PC-9 (cell line): ENCODE measurements around the gene SPATA46.

Source experiments
- EZH2 ChIP-seq: fragments of 200-600 bp; sonication (generic); IDR thresholded peaks from 2 replicates; pipeline ENCODE4 v1.8.0; 2017; ENCODE audit warnings: antibody characterized with exemption, low read depth
- TF ChIP-seq, protein P1 (sequence below): fragments of 200-600 bp; sonication (generic); conservative IDR thresholded peaks from 2 replicates; pipeline ENCODE4 v1.6.1; 2017; ENCODE audit warnings: mixed run types, antibody characterized with exemption, mild to moderate bottlenecking, moderate library complexity

DNA sequence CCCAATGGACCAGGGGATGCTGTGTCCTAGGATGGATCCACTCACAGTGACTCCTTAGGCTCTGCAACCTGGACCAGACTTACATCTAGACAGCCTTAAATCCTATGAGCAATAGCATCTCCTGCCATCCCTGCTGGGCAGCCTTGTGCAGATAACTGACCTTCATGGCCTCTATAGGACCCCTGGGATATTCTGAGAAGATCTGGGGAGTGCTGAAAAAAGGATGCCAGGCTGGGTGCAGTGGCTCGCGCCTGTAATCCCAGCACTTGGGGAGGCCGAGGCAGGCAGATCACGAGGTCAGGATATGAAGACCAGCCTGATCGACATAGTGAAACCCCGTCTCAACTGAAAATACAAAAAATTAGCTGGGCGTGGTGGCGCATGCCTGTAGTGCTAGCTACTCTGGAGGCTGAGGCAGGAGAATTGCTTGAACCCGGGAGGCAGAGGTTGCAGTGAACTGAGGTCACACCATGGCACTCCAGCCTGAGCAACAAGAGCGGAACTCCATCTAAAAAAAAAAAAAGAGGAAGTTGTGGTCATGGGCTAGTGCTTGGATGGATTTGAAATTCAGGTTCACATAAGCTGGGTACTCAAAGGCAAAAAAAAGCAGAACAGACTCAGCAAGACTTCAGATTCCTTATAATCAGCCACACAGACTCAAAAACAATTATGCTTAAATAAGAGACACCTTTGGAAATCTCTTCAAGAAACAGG is 46.2 kb upstream of the SPATA46 start:
- TF ChIP-seq, protein P1, sequence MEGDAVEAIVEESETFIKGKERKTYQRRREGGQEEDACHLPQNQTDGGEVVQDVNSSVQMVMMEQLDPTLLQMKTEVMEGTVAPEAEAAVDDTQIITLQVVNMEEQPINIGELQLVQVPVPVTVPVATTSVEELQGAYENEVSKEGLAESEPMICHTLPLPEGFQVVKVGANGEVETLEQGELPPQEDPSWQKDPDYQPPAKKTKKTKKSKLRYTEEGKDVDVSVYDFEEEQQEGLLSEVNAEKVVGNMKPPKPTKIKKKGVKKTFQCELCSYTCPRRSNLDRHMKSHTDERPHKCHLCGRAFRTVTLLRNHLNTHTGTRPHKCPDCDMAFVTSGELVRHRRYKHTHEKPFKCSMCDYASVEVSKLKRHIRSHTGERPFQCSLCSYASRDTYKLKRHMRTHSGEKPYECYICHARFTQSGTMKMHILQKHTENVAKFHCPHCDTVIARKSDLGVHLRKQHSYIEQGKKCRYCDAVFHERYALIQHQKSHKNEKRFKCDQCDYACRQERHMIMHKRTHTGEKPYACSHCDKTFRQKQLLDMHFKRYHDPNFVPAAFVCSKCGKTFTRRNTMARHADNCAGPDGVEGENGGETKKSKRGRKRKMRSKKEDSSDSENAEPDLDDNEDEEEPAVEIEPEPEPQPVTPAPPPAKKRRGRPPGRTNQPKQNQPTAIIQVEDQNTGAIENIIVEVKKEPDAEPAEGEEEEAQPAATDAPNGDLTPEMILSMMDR = no peak
- TF ChIP-seq EZH2 = no peak
